OCI-LY1 (cell line): ENCODE data around the gene SLC5A3.

Experiments used
- H2AFZ ChIP-seq: fragments of 200-600 bp; sonication (generic), shearing (Covaris generic); 2 replicates; pipeline ENCODE4 v1.6.0; 2014; ENCODE audit warnings: antibody characterized with exemption, mild to moderate bottlenecking, low read length
- H3F3A ChIP-seq: fragments of 200-600 bp; sonication (generic), shearing (Covaris generic); 2 replicates; pipeline ENCODE4 v1.6.0; 2014; ENCODE audit warnings: mild to moderate bottlenecking, antibody characterized with exemption, low read length, moderate library complexity; ENCODE audit not compliant: insufficient read depth
- H3K27ac ChIP-seq: fragments of 200-600 bp; sonication (generic); 2 replicates; pipeline ENCODE4 v1.5.1; 2014; ENCODE audit warnings: low read length, mixed run types, mild to moderate bottlenecking, low read depth; ENCODE audit not compliant: poor library complexity, severe bottlenecking
- H3K27me3 ChIP-seq: fragments of 200-600 bp; sonication (generic); 2 replicates; pipeline ENCODE4 v1.6.0; 2014; ENCODE audit warnings: antibody characterized with exemption, mild to moderate bottlenecking, low read length, moderate library complexity; ENCODE audit not compliant: insufficient read depth
- H3K36me3 ChIP-seq: fragments of 200-600 bp; sonication (generic); 2 replicates; pipeline ENCODE4 v1.6.1; 2014; ENCODE audit warnings: mild to moderate bottlenecking, antibody characterized with exemption, low read length, moderate library complexity, mixed read lengths; ENCODE audit not compliant: insufficient read depth
- H3K4me1 ChIP-seq: fragments of 200-600 bp; sonication (generic); 2 replicates; pipeline ENCODE4 v1.5.1; 2014; ENCODE audit warnings: mild to moderate bottlenecking, low read length, moderate library complexity; ENCODE audit not compliant: insufficient read depth, severe bottlenecking
- H3K4me2 ChIP-seq: fragments of 200-600 bp; sonication (generic), shearing (Covaris generic); 2 replicates; pipeline ENCODE4 v1.6.1; 2014; ENCODE audit warnings: low read length
- H3K4me3 ChIP-seq: fragments of 200-600 bp; sonication (generic); 2 replicates; pipeline ENCODE4 v1.5.1; 2014; ENCODE audit warnings: low read length, low read depth, mild to moderate bottlenecking, mixed read lengths; ENCODE audit not compliant: poor library complexity, severe bottlenecking
- H3K79me2 ChIP-seq: fragments of 200-600 bp; shearing (Covaris generic); 2 replicates; pipeline ENCODE4 v1.6.1; 2016; ENCODE audit warnings: mixed run types, low read length, mixed read lengths; ENCODE audit not compliant: insufficient read depth
- H3K9ac ChIP-seq: fragments of 200-600 bp; sonication (generic), shearing (Covaris generic); 2 replicates; pipeline ENCODE4 v1.6.1; 2014; ENCODE audit warnings: mild to moderate bottlenecking, low read length, mixed read lengths
- H3K9me2 ChIP-seq: fragments of 200-600 bp; sonication (generic), shearing (Covaris generic); 2 replicates; pipeline ENCODE4 v1.6.1; 2014; ENCODE audit warnings: low read depth, mild to moderate bottlenecking, low read length, mixed read lengths
- H3K9me3 ChIP-seq: fragments of 200-600 bp; shearing (Covaris generic); 2 replicates; pipeline ENCODE4 v1.6.1; 2014; ENCODE audit warnings: low read length, mixed read lengths
- H4K20me1 ChIP-seq: fragments of 200-600 bp; sonication (generic), shearing (Covaris generic); 2 replicates; pipeline ENCODE4 v1.6.0; 2016; ENCODE audit warnings: mild to moderate bottlenecking, low read length; ENCODE audit not compliant: insufficient read depth
- CTCF ChIP-seq: fragments of 200-600 bp; sonication (generic), shearing (Covaris generic); IDR thresholded peaks from 2 replicates; pipeline ENCODE4 v1.5.1; 2017; ENCODE audit warnings: mild to moderate bottlenecking, antibody characterized with exemption, low read length, moderate library complexity, mixed read lengths
- EZH2 ChIP-seq: fragments of 200-600 bp; sonication (generic), shearing (Covaris generic); IDR thresholded peaks from 2 replicates; pipeline ENCODE4 v1.8.0; 2017; ENCODE audit warnings: borderline replicate concordance, mixed run types, mild to moderate bottlenecking, antibody characterized with exemption, low read length, moderate library complexity, mixed read lengths

SLC5A3 gene

GRCh38 chr21:34065027-34065426, 8.4 kb upstream of the SLC5A3 start:
- Histone ChIP-seq H3K4me3 (no peak overlapping the region), H3K4me2 (no peak overlapping the region), H4K20me1 (no peaks in the 10 kb centered on the region), H3K9me3 (no peaks in the 10 kb centered on the region), H3K79me2 (no peaks in the 10 kb centered on the region), H2AFZ (no peak overlapping the region), H3K36me3 (no peaks in the 10 kb centered on the region; the same call in 1 of the 2 replicates), H3F3A (no peaks in the 10 kb centered on the region), H3K9ac (no peak overlapping the region), H3K27me3 (no peaks in the 10 kb centered on the region; the same call in 1 of the 2 replicates), H3K4me1 (no peaks in the 10 kb centered on the region), H3K27ac (no peak overlapping the region), H3K9me2 (no peaks in the 10 kb centered on the region)
- no peak for TF ChIP-seq CTCF
- TF ChIP-seq EZH2, result no peak

GRCh38 chr21:34071683-34072082, 1.7 kb upstream of the SLC5A3 start:
- Histone ChIP-seq H3K36me3 (peaks cover 23% of the 10 kb centered on the region; the same call in 1 of the 2 replicates), H2AFZ (no peak overlapping the region), H3K4me2 (no peak overlapping the region), H3K27ac (no peak overlapping the region), H3K79me2 (peaks cover 27% of the 10 kb centered on the region), H3K4me3 (no peak overlapping the region), H3K9ac (no peak overlapping the region), H3K9me3 (no peaks in the 10 kb centered on the region), H3K4me1 (peaks cover 32% of the 10 kb centered on the region), H4K20me1 (no peaks in the 10 kb centered on the region), H3K9me2 (no peaks in the 10 kb centered on the region), H3K27me3 (no peaks in the 10 kb centered on the region; the same call in 1 of the 2 replicates), H3F3A (no peaks in the 10 kb centered on the region)
- TF ChIP-seq EZH2, result no peak
- no peak for TF ChIP-seq CTCF

- peak overlapping the region; percentile 29 for H3K27ac ChIP-seq
- no peaks in the 10 kb centered on the region for H3F3A ChIP-seq
- H3K27me3 ChIP-seq, result no peaks in the 10 kb centered on the region
- H3K9ac ChIP-seq, result peak overlapping the region; percentile 76
- H3K4me2 ChIP-seq, result peak overlapping the region; percentile 74
- peak overlapping the region; percentile 62 for H3K4me3 ChIP-seq
- H4K20me1 ChIP-seq, result no peaks in the 10 kb centered on the region
- no peaks in the 10 kb centered on the region for H3K9me2 ChIP-seq
- H3K79me2 ChIP-seq, result peaks cover 34% of the 10 kb centered on the region
- peaks cover 30% of the 10 kb centered on the region; the same call in 1 of the 2 replicates for H3K36me3 ChIP-seq
- 0 out of 2 replicates have a peak overlapping the region, but pooled peaks have one; percentile 1 for H2AFZ ChIP-seq
- no peaks in the 10 kb centered on the region for H3K9me3 ChIP-seq
- no peak for TF ChIP-seq EZH2
- TF ChIP-seq CTCF, result no peak
- H3K4me1 ChIP-seq, result peaks cover 39% of the 10 kb centered on the region
These were observed 990 bp upstream of the SLC5A3 start for GRCh38 chr21:34072145-34073031.
